HG03135 (cell line): Measurements from ENCODE around the gene TNIK.
"Not testable (repeated sequence)": the region's sequence is repeated elsewhere in the genome, so short reads cannot be mapped to it uniquely, and the experiment has no call there.

ENCODE experiments used
- ATAC-seq: cut with Tn5 transposase; IDR thresholded peaks from one replicate; pipeline ENCODE4 v1.9.1; 2021; ENCODE audit warnings: mild to moderate bottlenecking, moderate library complexity; ENCODE audit not compliant: unreplicated experiment

The TNIK gene

GRCh38 chr3:171389491-171389890 lies 70.7 kb downstream of the TNIK start:
- no peak for ATAC-seq

DNA sequence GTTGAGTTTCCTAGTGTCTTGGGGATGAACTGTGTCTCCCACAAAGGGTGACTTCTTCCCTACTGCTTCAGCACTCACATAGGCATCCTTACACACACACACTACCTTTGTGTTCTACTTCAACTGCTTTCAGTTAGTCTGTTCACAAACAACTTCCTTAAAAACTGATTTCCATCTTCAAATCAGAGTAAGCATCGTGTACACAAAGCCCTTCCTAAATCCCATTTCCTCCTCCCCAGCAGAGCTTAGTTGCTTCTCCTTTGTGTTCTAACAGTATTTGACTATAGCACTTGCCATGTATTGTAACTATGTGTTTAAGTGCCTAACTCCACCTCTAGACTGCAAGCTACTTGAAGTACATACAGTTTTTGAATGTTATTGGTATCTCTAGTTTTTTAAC lies 71.7 kb downstream of the TNIK start:
- ATAC-seq: no peak

GRCh38 chr3:171387062-171387461 lies 73.1 kb downstream of the TNIK start:
- ATAC-seq: no peak

GRCh38 chr3:171385086-171385485 lies 75.1 kb downstream of the TNIK start:
- no peak for ATAC-seq

DNA sequence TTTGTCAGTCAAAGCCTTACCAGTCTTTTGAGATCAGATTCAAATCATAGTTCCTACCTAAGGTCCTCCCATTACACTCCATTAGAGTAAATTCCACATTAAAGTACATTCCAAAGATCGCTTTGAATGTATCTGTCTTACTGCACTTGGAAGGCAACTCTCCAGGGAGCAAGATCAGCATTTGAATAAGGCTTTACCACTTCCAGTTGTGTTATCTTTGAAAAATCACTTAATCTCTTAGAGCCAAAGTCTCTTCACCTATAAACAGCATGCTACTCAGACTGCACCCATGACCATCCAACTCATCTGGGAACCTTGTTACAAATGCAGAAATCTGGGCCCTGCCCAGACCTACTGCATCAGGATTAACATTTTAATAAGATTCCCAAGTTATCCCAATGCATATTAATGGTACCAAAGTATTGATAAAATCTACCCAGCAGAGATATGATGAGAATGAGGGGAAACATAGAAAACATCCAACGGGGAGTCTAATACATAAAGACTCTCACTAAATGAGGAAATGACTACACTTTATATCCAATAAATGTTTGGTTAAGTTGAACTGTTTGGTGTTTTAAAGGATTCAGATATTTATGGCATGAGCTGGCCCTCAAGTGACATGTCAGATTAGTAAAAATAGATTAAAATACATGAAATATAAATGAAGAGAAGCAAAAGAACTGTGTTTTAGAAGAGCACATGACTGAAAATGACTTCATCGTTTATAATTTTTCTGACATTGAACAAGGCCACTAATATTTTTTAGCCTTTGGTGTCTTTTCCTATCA lies 75.9 kb downstream of the TNIK start:
- no peak for ATAC-seq

GRCh38 chr3:171383206-171384018 lies 76.8 kb downstream of the TNIK start:
- ATAC-seq: no peak

DNA sequence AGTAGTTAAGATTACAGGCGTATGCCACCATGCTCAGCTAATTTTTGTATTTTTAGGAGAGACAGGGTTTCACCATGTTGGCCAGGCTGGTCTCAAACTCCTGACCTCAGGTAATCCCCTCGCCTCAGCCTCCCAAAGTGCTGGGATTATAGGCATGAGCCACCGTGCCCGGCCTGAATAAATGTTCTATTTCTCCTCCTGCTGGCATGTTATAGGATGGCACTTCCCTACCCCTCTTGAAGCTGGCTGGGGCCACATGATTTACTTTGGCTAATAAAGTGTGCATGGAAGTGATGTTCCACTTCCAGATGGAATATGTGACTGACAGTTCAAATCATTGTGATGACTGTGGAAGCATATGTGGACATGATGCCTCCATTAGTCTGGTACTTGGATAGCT lies 77.9 kb downstream of the TNIK start:
- not testable (repeated sequence) for ATAC-seq

DNA sequence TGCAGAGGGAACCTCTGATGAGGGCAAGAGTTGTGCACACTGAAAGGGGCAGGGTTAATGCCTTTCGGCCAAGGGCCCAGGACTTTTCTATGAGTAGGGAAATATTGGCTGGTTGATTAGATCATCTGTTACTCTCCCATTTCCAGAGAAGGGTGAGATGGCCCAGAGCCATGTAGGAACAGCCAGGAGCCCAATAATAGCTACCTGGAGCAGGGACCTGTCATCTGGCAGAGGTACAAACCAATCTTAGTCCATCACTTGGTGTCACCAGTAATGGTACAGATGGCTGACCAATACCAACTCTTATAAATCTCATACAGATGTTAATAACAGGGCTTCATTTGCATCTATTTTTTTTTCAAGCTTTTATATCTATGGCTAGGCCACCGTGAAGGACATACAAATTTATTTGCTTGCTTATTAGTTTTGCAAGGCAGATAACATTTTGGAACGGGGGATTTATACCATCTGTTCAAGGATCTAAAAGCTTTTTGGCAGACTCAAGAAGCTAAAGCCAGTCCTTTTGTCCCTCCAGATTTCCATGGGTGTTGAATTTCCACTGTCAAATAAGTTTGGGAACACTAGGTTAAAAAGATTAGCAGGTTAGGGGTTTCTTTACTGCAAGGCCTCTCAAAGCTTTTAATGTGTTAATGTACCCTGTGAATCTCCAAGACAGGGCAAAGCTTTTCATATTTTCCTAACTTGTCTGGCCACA lies 79.3 kb downstream of the TNIK start:
- ATAC-seq: no peak

GRCh38 chr3:171379961-171380483 lies 80.2 kb downstream of the TNIK start:
- no peak for ATAC-seq

GRCh38 chr3:171379281-171379680 lies 80.9 kb downstream of the TNIK start:
- no peak for ATAC-seq

- no peak for ATAC-seq
Observed at GRCh38 chr3:171378586-171378985, 81.6 kb downstream of the TNIK start.

DNA sequence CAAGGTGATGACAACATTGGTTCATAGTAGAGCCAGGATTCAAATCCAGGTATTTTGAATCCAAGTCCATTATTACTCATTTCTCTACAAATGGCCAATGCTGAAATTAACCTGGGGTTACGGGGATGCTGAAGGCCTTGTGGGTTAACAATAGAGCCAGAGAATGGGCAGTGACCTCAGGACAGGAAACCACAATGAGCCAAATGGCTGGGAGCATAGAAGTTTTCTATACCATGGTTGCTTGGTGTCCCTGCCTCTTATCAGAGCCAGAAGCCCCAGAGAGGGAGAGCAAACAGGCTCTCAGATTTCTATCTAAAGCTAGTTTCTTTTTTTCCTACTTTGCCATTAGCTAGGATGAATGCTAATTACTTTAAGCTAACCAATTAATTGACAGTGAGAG lies 82.3 kb downstream of the TNIK start:
- no peak for ATAC-seq

- ATAC-seq: no peak
Observed at GRCh38 chr3:171376596-171376947, 83.6 kb downstream of the TNIK start.

DNA sequence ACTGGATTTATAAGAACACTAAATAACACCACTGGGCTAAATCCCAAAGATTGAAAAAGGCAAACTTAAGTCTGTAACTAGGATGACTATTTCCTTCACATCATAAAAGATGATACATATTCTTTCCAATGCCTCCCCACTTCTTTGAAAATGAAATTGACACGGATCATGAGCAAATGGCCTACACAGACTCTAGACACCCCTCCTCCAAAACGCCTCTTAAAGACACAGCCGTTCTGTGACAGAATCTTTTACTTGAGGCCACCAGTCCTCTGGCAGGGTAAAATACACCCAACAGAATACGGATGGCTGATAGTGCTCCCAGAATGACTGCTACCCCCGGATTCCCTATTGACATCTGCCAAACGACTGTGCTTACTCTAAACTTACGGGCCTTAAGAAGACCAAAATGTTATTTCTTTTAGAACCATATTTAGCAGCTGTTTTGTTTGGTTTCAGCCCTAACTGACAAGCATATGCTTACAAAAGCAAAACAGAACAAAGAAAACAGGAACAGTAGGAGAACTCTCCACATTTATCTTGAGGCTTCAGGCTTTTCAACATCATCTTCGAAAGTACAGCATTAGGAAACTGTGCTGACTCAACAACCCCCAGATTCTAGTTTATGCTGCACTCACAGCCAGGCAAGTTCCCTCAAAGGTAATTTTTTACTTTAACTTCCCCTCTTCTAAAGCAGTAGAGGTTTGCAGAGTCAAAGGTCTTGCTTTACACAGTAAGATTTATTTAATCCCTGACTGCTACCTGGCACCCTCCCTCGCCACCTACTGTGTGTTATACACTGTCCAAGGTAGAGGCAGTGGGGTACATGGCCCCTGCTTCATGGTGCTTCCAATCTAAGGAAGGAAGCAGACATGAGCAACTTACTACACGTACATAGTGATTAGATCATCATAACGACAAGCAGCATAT lies 84.3 kb downstream of the TNIK start:
- no peak for ATAC-seq

DNA sequence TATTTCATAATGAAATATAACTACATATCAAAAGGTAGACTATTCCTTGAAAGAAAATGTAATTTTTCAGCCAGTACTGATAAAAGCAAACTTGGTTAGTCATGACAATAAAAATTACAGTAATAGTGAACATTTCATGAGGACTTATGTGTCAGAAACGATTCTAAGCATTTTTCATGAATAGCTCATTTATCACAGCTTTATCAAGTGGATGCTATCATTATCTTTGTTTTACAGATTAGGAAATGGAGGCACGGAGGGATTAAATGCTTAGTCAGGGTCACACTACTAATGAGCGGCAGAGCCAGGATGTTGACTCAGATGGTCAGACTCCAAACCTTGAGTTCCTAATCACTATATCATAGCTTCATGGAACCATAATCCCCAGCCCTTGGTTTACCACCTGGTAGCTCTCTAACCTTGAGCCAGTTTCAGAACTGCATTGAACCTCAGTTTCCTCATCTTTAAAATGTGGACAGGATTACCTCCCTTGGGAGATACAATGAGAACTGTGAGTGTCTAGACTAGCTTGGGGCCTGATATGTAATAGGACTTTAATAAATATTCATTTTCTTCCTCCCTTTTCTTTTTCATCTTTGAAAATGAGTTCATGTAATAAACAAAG lies 85.4 kb downstream of the TNIK start:
- no peak for ATAC-seq

DNA sequence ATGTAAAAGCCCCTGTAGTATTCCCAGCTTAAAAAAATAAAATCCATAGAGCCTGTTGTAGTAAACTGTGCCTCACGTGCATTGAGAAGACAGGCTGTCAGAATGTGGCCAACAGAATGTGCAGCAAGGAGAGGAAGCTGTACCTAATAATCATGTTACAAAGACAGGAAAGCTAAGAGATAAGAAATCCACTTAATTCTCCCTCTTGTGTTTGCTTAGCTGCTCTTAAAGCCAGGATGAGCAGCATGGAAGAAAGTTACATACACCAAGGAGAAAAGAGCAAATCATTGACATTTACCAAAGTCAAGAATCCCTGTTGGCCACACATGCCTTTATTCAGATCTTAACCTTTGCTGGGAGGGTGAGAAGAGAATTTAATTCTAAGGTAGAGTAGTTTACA lies 85.9 kb downstream of the TNIK start:
- ATAC-seq: no peak

- no peak for ATAC-seq
Observed at GRCh38 chr3:171373711-171374110, 86.5 kb downstream of the TNIK start.

- ATAC-seq: no peak
Observed at GRCh38 chr3:171372694-171373093, 87.5 kb downstream of the TNIK start.

GRCh38 chr3:171371354-171371753 lies 88.9 kb downstream of the TNIK start:
- no peak for ATAC-seq

DNA sequence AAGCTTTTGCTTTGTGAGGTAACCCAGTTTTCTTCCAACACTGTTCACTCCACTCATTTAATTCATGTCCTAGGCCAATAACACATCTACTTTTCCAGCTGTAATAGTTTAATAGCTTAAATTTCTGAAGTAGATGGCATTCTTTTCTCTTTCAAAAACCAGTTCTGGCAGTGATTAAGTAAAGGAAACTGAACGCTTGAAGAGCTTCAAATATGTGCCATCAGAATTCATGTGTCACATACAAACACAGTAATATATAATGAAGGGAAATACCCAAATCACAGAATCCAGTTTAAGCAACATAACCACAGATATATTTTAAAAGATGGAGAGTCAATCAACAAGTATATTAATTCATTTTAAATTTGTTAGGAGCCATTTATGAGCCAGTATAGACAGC lies 91.0 kb downstream of the TNIK start:
- ATAC-seq: no peak
